ENCODE data around the gene AKT3. TPM values are rescaled to one million over a fixed set of nuclear protein-coding genes. Genes with fewer than 3 reads are reported as not detected.
"Not testable (repeated sequence)": the region's sequence is repeated elsewhere in the genome, so short reads cannot be mapped to it uniquely, and the experiment has no call there.

AKT3 gene
- total RNA-seq, 8 experiments from 2014 or later: 7.7 to 99.3 (median 63.8) TPM

DNA sequence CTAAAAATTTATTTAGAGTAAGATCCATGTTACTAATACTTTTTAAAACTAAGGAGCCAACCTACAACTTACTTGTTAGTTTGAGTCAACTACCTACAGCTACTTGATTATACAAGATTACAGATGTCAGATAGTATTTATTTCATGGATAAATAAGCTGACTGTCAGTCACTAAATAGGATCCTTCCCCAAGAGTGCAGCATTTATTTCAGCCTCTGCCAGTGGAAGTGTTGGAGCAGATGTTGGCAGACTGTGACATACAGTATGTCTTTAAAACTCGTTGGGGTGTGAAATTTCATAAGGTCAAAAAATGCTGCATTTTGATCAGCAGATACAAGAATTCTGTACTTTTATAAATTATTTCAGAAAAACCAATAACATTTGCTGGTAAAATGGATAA lies 156.2 kb downstream of the AKT3 start:
- WGBS, 10 experiments: 0 to 100% (median 80%) methylated on average over 1 of the region's 1 CpG; no CpG with 5 or more reads in 1 of the 10 experiments
- no peak for ATAC-seq (replicated peaks in 6 of 8)
- H3K27ac ChIP-seq: no peak overlapping the region
- H3K4me1 ChIP-seq (replicated peaks in 1 of 2): no peaks in the 10 kb centered on the region
- H3K4me3 ChIP-seq: no peak overlapping the region
- in situ Hi-C loops (cut with MboI; ENCODE audit: low pct_unique_long_range_greater_than_20kb in 2 of 9, low sequenced_read_pairs in 9 of 9, unreplicated experiment in 9 of 9): loop anchor here in 1 of 9 experiments (25.0 kb wide), 1 partner anchor 356 kb away; no protein-coding TSS in a partner anchor

DNA sequence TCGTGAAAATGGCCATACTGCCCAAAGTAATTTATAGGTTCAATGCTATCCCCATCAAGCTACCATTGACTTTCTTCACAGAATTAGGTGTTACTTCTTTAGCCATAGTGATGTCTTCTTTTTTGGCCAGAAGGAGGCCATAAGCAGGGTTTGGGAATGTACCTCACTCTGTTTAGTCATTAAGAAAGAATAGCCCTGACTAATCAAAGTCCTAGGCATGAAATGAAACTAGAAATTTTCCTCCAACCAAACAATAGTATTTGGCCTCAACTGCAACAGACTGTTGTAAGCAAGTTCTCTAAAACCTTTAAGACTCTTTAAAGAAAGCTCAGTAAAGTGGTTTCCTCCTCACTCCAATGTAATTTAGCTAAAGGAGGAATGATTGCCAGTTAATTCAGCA lies 163.9 kb downstream of the AKT3 start:
- no peak for ATAC-seq (replicated peaks in 6 of 8)
- 92 to 100% (median 100%) methylated on average over 1 of the region's 1 CpG; no CpG with 5 or more reads in 7 of the 10 experiments for WGBS, 10 experiments
- Histone ChIP-seq H3K4me3 (no peak overlapping the region), H3K27ac (no peak overlapping the region), H3K4me1 (replicated peaks in 1 of 2) (no peaks in the 10 kb centered on the region)
- in situ Hi-C loops (cut with MboI; ENCODE audit: low pct_unique_long_range_greater_than_20kb in 2 of 9, low sequenced_read_pairs in 9 of 9, unreplicated experiment in 9 of 9): loop anchor here in 1 of 9 experiments (25.0 kb wide), 1 partner anchor 349 kb away; no protein-coding TSS in a partner anchor

DNA sequence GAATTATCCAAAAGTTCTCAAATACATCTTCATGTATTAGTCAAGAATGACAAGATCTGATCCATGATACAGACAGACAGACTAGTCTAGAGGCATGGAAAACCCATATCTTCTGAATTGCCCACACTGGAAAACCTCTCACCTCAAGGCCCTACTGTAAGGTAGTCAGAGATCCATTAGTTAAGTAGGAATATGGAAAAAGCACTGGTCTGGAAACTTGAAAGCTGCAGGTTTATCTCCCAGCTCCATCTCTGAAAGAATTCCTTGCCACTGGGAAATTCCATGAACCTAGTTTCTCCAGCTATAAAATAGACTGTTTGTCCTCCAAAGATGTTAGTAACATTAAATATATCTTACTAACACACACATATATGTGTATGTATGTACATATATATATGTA lies 169.2 kb downstream of the AKT3 start:
- peak in 1 of 8 experiments; percentile 75 for ATAC-seq (replicated peaks in 6 of 8)
- Histone ChIP-seq H3K4me1 (replicated peaks in 1 of 2) (no peaks in the 10 kb centered on the region), H3K4me3 (no peak overlapping the region), H3K27ac (no peak overlapping the region)
- in situ Hi-C loops (cut with MboI; ENCODE audit: low pct_unique_long_range_greater_than_20kb in 2 of 9, low sequenced_read_pairs in 9 of 9, unreplicated experiment in 9 of 9): loop anchor here in 1 of 9 experiments (25.0 kb wide), 1 partner anchor 344 kb away; no protein-coding TSS in a partner anchor

DNA sequence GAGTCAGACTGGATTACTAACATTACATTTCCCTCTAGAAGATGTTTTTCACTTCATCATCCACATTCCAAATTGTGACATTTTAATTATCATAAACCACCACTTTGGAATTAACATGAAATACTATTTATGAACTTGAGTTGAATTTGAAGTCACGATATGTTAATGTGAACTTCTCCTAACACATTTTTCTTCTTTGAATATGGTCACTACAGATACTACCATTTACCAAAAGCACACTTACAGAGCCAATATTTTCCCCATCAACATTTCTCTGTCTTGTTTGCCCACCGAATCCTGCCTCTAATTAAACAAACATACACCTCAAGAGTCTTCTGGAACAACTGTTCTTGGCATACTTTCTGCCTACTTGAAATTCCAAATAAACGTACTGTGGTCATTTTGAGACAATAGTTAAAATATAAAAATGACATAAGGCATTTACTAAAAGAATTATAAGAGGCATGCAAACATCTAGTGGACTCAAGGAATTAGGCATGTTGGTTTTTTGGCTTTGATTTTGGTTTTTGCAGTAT lies 177.4 kb downstream of the AKT3 start:
- in situ Hi-C loops (cut with MboI; ENCODE audit: low pct_unique_long_range_greater_than_20kb in 2 of 9, low sequenced_read_pairs in 9 of 9, unreplicated experiment in 9 of 9): no loop called here
- Histone ChIP-seq H3K27ac (no peak overlapping the region), H3K4me1 (replicated peaks in 1 of 2) (no peaks in the 10 kb centered on the region), H3K4me3 (no peak overlapping the region)
- ATAC-seq (replicated peaks in 6 of 8): peak in 3 of 8 experiments; percentile 91 to 96 (median 93)
- 6 to 100% (median 89%) methylated on average over 1 to 3 of the region's 3 CpGs for WGBS, 10 experiments

DNA sequence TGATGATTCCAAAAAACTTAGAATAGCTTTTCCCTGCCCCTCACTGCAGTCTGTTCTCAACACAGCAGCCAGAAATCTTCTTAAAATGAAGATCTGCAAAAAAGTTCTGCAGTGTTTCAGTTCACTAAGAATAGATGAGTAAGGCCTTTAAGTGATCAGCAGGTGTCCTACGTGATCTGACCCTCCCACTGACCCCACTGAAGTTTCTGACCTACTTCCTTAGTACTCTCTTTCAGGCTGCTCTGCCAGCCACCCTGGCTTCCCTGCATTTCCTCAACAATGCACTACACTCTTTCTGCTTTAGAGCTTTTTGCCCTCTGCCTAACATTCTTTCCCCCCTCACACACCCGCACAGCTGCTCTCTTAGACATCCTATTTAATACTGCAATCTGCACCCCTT lies 182.5 kb downstream of the AKT3 start:
- H3K27ac ChIP-seq: no peak overlapping the region
- 77 to 95% (median 83%) methylated on average over 1 to 2 of the region's 2 CpGs for WGBS, 10 experiments
- no peak overlapping the region for H3K4me3 ChIP-seq
- no peaks in the 10 kb centered on the region for H3K4me1 ChIP-seq (replicated peaks in 1 of 2)
- in situ Hi-C loops (cut with MboI; ENCODE audit: low pct_unique_long_range_greater_than_20kb in 2 of 9, low sequenced_read_pairs in 9 of 9, unreplicated experiment in 9 of 9): no loop called here
- ATAC-seq (replicated peaks in 6 of 8): no peak

DNA sequence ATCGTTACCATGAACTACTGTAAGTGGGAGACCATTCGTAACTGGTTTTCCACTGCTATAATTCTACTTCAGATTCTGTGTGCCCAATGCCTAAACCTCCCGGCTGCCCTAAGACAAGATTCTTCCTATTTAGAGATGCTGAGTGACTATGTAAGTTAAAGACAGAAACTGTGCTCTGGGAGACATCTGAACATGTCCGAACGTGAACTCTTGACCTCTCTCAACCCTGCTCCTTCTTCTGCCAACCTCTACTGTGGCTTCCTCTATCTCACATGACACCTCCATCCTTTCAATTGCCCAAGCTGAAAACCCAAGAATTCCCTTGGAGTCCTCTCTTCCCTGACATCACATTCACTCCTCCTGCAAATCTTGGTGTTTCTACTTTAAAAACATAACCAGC lies 182.9 kb downstream of the AKT3 start:
- no peak overlapping the region for H3K27ac ChIP-seq
- no peak overlapping the region for H3K4me3 ChIP-seq
- no peaks in the 10 kb centered on the region for H3K4me1 ChIP-seq (replicated peaks in 1 of 2)
- WGBS, 10 experiments: 81 to 100% (median 100%) methylated on average over 1 to 5 of the region's 5 CpGs; no CpG with 5 or more reads in 1 of the 10 experiments
- no peak for ATAC-seq (replicated peaks in 6 of 8)
- in situ Hi-C loops (cut with MboI; ENCODE audit: low pct_unique_long_range_greater_than_20kb in 2 of 9, low sequenced_read_pairs in 9 of 9, unreplicated experiment in 9 of 9): no loop called here

DNA sequence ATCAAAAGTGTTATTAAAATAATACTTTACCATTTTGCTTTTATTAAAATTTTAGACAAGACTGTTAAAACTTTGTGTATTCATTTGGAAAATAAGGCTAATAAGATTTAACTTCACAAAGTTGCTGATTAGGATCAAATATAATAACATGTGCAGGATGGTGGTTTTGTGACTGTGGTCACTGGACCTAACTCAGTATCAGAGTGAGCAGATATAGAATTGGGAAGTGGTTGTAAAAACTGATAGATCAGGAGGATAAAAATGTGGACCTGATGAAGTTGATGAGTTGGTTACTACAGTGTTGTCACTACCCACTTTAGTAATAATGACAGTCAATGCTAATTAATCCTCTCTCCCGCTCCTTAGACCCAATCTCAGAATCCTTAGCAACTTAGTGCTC lies 186.4 kb downstream of the AKT3 start:
- Histone ChIP-seq H3K4me3 (no peak overlapping the region), H3K27ac (no peak overlapping the region), H3K4me1 (replicated peaks in 1 of 2) (no peaks in the 10 kb centered on the region)
- no peak for ATAC-seq (replicated peaks in 6 of 8)
- in situ Hi-C loops (cut with MboI; ENCODE audit: low pct_unique_long_range_greater_than_20kb in 2 of 9, low sequenced_read_pairs in 9 of 9, unreplicated experiment in 9 of 9): no loop called here
- WGBS, 10 experiments: 80 to 100% (median 100%) methylated on average over 1 of the region's 1 CpG; no CpG with 5 or more reads in 2 of the 10 experiments

DNA sequence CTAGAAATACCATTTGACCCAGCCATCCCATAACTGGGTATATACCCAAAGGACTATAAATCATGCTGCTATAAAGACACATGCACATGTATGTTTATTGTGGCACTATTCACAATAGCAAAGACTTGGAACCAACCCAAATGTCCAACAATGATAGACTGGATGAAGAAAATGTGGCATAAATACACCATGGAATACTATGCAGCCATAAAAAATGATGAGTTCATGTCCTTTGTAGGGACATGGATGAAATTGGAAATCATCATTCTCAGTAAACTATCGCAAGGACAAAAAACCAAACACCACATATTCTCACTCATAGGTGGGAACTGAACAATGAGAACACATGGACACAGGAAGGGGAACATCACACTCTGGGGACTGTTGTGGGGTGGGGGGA lies 187.9 kb downstream of the AKT3 start:
- H3K27ac ChIP-seq; ATAC-seq (replicated peaks in 6 of 8); in situ Hi-C loops (cut with MboI; ENCODE audit: low pct_unique_long_range_greater_than_20kb in 2 of 9, low sequenced_read_pairs in 9 of 9, unreplicated experiment in 9 of 9); H3K4me1 ChIP-seq (replicated peaks in 1 of 2); H3K4me3 ChIP-seq: not testable (repeated sequence)
- no CpG with 5 or more reads among the region's 1 CpG for whole genome bisulfite sequencing, 10 experiments

DNA sequence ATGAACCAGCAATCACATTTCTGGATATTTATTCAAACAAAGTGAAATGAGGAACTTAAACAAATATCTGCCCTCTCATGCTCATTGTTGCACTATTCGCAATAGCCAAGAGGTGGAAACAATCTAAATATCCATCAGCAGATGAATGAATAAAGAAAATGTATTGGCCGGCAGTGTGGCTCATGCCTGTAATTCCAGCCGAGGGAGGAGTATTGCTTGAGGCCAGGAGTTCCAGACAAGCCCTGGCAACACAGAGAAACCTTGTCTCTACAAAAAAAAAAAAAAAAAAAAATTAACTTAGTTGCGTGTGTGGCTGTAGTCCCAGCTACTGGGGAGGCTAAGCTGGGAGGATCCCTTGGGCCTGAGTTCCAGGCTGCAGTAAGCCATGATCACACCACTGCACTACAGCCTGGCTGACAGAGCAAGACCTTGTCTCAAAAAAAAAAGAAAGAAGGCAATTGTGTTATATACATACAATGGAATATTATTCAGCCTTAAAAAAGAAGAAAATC lies 191.4 kb downstream of the AKT3 start:
- H3K4me1 ChIP-seq (replicated peaks in 1 of 2): no peaks in the 10 kb centered on the region
- WGBS, 10 experiments: 9 to 100% (median 94%) methylated on average over 1 to 4 of the region's 4 CpGs; no CpG with 5 or more reads in 2 of the 10 experiments
- peak in 3 of 8 experiments; percentile 100 for ATAC-seq (replicated peaks in 6 of 8)
- in situ Hi-C loops (cut with MboI; ENCODE audit: low pct_unique_long_range_greater_than_20kb in 2 of 9, low sequenced_read_pairs in 9 of 9, unreplicated experiment in 9 of 9): no loop called here
- no peak overlapping the region for H3K27ac ChIP-seq
- H3K4me3 ChIP-seq: no peak overlapping the region

DNA sequence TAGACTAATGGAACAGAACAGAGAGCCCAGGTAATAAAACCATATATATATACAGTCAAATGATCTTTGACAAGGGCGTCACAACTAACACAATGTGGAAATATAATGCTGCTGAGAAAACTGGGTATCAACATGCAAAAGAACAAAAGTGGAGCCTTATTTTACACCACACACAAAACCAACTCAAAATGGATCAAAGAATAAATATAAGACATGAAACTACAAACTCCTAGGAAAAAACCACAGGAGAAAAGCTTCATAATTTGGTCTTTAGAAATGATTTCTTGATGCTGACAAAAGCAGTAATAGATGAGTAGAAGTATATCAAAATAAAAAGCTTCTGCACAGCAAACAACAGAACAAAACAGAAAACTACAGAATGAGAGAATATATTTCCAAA lies 192.2 kb downstream of the AKT3 start:
- no peak for ATAC-seq (replicated peaks in 6 of 8)
- no peaks in the 10 kb centered on the region for H3K4me1 ChIP-seq (replicated peaks in 1 of 2)
- in situ Hi-C loops (cut with MboI; ENCODE audit: low pct_unique_long_range_greater_than_20kb in 2 of 9, low sequenced_read_pairs in 9 of 9, unreplicated experiment in 9 of 9): no loop called here
- 82 to 100% (median 100%) methylated on average over 1 of the region's 1 CpG; no CpG with 5 or more reads in 3 of the 10 experiments for WGBS, 10 experiments
- H3K27ac ChIP-seq: no peak overlapping the region
- no peak overlapping the region for H3K4me3 ChIP-seq

DNA sequence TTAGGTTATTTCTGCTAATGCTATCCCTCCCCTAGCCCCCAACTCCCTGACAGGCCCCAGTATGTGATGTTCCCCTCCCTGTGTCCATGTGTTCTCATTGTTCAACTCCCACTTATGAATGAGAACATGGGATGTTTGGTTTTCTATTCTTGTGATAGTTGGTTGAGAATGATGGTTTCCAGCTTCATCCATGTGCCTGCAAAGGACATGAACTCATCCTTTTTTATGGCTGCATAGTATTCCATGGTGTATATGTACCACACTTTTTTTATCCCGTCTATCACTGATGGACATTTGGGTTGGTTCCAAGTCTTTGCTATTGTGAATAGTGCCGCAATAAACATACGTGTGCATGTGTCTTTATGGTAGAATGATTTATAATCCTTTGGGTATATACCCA lies 200.5 kb downstream of the AKT3 start:
- H3K27ac ChIP-seq; H3K4me1 ChIP-seq (replicated peaks in 1 of 2); ATAC-seq (replicated peaks in 6 of 8); in situ Hi-C loops (cut with MboI; ENCODE audit: low pct_unique_long_range_greater_than_20kb in 2 of 9, low sequenced_read_pairs in 9 of 9, unreplicated experiment in 9 of 9); H3K4me3 ChIP-seq: not testable (repeated sequence)
- WGBS, 10 experiments: 70 to 100% (median 96%) methylated on average over 1 to 3 of the region's 3 CpGs; no CpG with 5 or more reads in 4 of the 10 experiments

DNA sequence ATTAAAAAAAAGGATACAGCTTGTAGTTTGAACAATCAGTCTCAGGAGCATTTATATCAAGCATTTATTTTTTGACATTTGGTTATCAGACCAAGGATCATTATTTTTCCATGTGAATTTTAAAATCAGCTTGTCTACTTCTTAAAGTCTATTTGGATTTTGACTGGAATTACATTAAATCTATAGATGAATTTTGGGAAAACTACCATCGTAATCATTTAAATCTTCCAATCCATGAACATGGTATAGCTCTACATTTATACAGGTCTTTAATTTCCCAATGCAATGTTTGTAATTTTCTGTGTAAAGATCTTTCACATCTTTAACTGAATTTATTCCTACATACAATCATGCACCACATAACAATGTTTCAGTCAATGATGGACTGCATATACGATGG lies 203.2 kb downstream of the AKT3 start:
- Histone ChIP-seq H3K4me1 (replicated peaks in 1 of 2) (no peaks in the 10 kb centered on the region), H3K4me3 (no peak overlapping the region), H3K27ac (no peak overlapping the region)
- 85 to 100% (median 100%) methylated on average over 1 to 2 of the region's 2 CpGs for WGBS, 10 experiments
- no peak for ATAC-seq (replicated peaks in 6 of 8)
- in situ Hi-C loops (cut with MboI; ENCODE audit: low pct_unique_long_range_greater_than_20kb in 2 of 9, low sequenced_read_pairs in 9 of 9, unreplicated experiment in 9 of 9): no loop called here

DNA sequence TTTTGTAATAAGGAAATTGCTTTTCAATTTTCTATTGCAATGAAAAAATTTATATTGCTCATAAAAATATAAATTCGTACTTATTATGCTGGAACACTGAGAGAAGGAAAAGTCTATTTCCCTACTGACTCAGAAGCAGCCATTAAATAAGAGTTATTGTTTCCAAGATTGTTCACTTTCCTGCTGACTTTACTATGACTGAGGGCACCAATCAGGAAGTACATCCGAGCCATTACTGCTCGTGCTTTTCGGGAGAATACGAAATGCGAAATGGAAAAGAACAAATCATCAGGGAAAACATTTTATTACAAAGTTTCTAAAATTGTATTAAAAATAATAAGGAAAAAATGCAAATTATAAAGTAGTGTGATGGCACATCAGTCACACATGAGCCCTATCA lies 204.8 kb downstream of the AKT3 start:
- no peak for ATAC-seq (replicated peaks in 6 of 8)
- 89 to 100% (median 95%) methylated on average over 5 to 6 of the region's 6 CpGs for WGBS, 10 experiments
- Histone ChIP-seq H3K27ac (no peak overlapping the region), H3K4me3 (no peak overlapping the region), H3K4me1 (replicated peaks in 1 of 2) (no peaks in the 10 kb centered on the region)
- in situ Hi-C loops (cut with MboI; ENCODE audit: low pct_unique_long_range_greater_than_20kb in 2 of 9, low sequenced_read_pairs in 9 of 9, unreplicated experiment in 9 of 9): no loop called here

DNA sequence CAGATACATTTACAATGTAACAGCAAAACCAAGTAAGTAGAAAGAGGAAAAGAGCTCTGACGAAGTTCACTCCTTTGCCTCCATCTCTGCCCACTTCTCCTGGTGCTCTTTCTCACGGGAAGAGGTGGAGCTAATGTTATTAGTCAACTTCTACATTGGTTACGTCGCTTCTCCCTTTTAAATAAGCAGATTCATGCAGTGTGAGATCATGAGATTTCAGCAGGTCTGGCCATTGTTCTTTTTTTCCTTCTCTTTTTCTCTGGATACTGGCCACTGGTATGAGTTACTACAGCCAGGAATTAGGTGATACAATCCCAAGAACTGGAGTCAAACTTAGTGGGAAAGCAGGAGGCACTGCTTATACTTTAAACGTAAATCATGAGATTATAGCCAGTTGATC lies 207.1 kb downstream of the AKT3 start:
- Histone ChIP-seq H3K4me1 (replicated peaks in 1 of 2) (no peaks in the 10 kb centered on the region), H3K27ac (no peak overlapping the region), H3K4me3 (no peak overlapping the region)
- in situ Hi-C loops (cut with MboI; ENCODE audit: low pct_unique_long_range_greater_than_20kb in 2 of 9, low sequenced_read_pairs in 9 of 9, unreplicated experiment in 9 of 9): no loop called here
- WGBS, 10 experiments: 71 to 96% (median 85%) methylated on average over 2 to 5 of the region's 5 CpGs; no CpG with 5 or more reads in 1 of the 10 experiments
- no peak for ATAC-seq (replicated peaks in 6 of 8)

Measured in motor neuron (in vitro differentiated cells).